Endothelial cell of umbilical vein (primary cell): ENCODE measurements around the gene RAB35. TPM values are rescaled to one million over a fixed set of nuclear protein-coding genes. Genes with fewer than 3 reads are reported as not detected.

Experiments
- BruUV-seq: library from RNA; stranded (reverse); fragments of 400-500 nt; replicated peaks from 2 replicates; lab custom pipeline; 2021; lab: Mats Ljungman, UMichigan
- CTCF ChIA-PET: fragments of 300-600, 350-600 bp; sonication (Branson Sonifier 250); formaldehyde crosslinking; loops from one replicate; lab custom pipeline; 2021; ENCODE audit warnings: antibody characterized with exemption, inconsistent platforms; lab: Charles Lee
- POLR2A ChIA-PET: fragments of 300-600, 350-600 bp; sonication (Branson Sonifier 250); formaldehyde crosslinking; loops from one replicate; lab custom pipeline; 2021; ENCODE audit warnings: antibody characterized with exemption, inconsistent platforms; lab: Charles Lee
- DNase-seq: peaks from one replicate; pipeline ENCODE4 v3.0.0-alpha.2; 2011; ENCODE audit warnings: low read depth, low spot score
- FAIRE-seq: peaks from 2 replicates; lab custom pipeline; 2011; peaks lifted over from hg19 to GRCh38; lab: Jason Lieb, UNC
- H2AFZ ChIP-seq: 2 replicates; pipeline ENCODE4 v1.6.0; 2012; ENCODE audit warnings: low read depth, low read length, control low read depth, inconsistent platforms
- H3K27ac ChIP-seq: 2 replicates; pipeline ENCODE4 v1.5.1; 2011; ENCODE audit warnings: low read depth, mild to moderate bottlenecking, control low read depth, low read length, moderate library complexity; ENCODE audit not compliant: insufficient read depth
- H3K27me3 ChIP-seq, 2 experiments: 2 replicates each; pipeline versions ENCODE4 v1.6.0 to v1.6.1; 2011; ENCODE audit warnings: low read length in 2 of 2, mixed read lengths in 1 of 2; ENCODE audit not compliant: control insufficient read depth in 2 of 2, insufficient read depth in 2 of 2
- H3K36me3 ChIP-seq, 2 experiments: 2 replicates in 1 of 2; 3 replicates in 1 of 2; pipeline ENCODE4 v1.5.1; 2011; ENCODE audit warnings: low read length in 2 of 2, mild to moderate bottlenecking in 1 of 2, moderate library complexity in 1 of 2; ENCODE audit not compliant: control insufficient read depth in 2 of 2, insufficient read depth in 2 of 2; ENCODE audit errors: extremely low read depth in 1 of 2
- H3K4me1 ChIP-seq: 3 replicates; pipeline ENCODE4 v1.5.1; 2011; ENCODE audit warnings: mild to moderate bottlenecking, low read length; ENCODE audit not compliant: control insufficient read depth, insufficient read depth; ENCODE audit errors: extremely low read depth
- H3K4me2 ChIP-seq: 2 replicates; pipeline ENCODE4 v1.6.1; 2011; ENCODE audit warnings: low read length, control low read depth, mixed read lengths; ENCODE audit not compliant: insufficient read depth
- H3K4me3 ChIP-seq, 3 experiments: fragments of 200-600 bp in 1 of 3; sonication (generic), shearing (Covaris generic) in 1 of 3; replicated peaks in 1 of 3; 2 replicates each; pipeline ENCODE4 v1.5.1; 2011 to 2016; ENCODE audit warnings: control low read depth in 3 of 3, low read length in 3 of 3, mild to moderate bottlenecking in 2 of 3, inconsistent platforms in 1 of 3, low read depth in 1 of 3, moderate library complexity in 1 of 3; ENCODE audit not compliant: insufficient read depth in 1 of 3
- H3K79me2 ChIP-seq: 2 replicates; pipeline ENCODE4 v1.6.0; 2012; ENCODE audit warnings: low read length, inconsistent platforms; ENCODE audit not compliant: control insufficient read depth, insufficient read depth
- H3K9ac ChIP-seq: replicated peaks from 2 replicates; pipeline ENCODE3; 2011; ENCODE audit warnings: low read length, control low read depth; ENCODE audit not compliant: insufficient read depth; ENCODE audit errors: extremely low read depth
- H3K9me1 ChIP-seq: replicated peaks from 3 replicates; pipeline ENCODE4 v1.6.0; 2011; ENCODE audit warnings: mild to moderate bottlenecking, low read length; ENCODE audit not compliant: control insufficient read depth, insufficient read depth; ENCODE audit errors: extremely low read depth
- H3K9me3 ChIP-seq: replicated peaks from 2 replicates; pipeline ENCODE4 v1.5.1; 2012; ENCODE audit warnings: low read length, inconsistent platforms; ENCODE audit not compliant: control insufficient read depth, insufficient read depth
- H4K20me1 ChIP-seq: replicated peaks from 2 replicates; pipeline ENCODE3; 2011; ENCODE audit warnings: mild to moderate bottlenecking, low read length; ENCODE audit not compliant: control insufficient read depth, insufficient read depth; ENCODE audit errors: extremely low read depth
- EZH2 ChIP-seq: IDR thresholded peaks from 2 replicates; pipeline ENCODE4 v1.6.1; 2012; ENCODE audit warnings: borderline replicate concordance, low read depth, mild to moderate bottlenecking, moderate library complexity, low read length, inconsistent platforms; ENCODE audit not compliant: severe bottlenecking
- FOS ChIP-seq: IDR thresholded peaks from 2 replicates; pipeline ENCODE4 v1.6.1; 2011; ENCODE audit warnings: mild to moderate bottlenecking, low read length, moderate library complexity, borderline replicate concordance; ENCODE audit not compliant: insufficient read depth
- GATA2 ChIP-seq: IDR thresholded peaks from 2 replicates; pipeline ENCODE4 v1.7.0; 2011; ENCODE audit warnings: low read depth, mild to moderate bottlenecking, moderate library complexity, mixed read lengths, low read length; ENCODE audit not compliant: insufficient read length, insufficient read depth
- JUN ChIP-seq: IDR thresholded peaks from 2 replicates; pipeline ENCODE4 v1.6.1; 2011; ENCODE audit warnings: borderline replicate concordance, low read depth; ENCODE audit not compliant: insufficient read length, insufficient read depth
- MAX ChIP-seq: IDR thresholded peaks from 2 replicates; pipeline ENCODE4 v1.6.1; 2011; ENCODE audit not compliant: insufficient read depth, insufficient read length
- MYC ChIP-seq: IDR thresholded peaks from one replicate; pipeline ENCODE4 v1.6.1; 2011; ENCODE audit warnings: mild to moderate bottlenecking, low read depth, low read length
- POLR2A ChIP-seq: IDR thresholded peaks from 2 replicates; pipeline ENCODE4 v1.6.1; 2012; ENCODE audit warnings: low read depth, mild to moderate bottlenecking, control low read depth, low read length
- POLR2AphosphoS5 ChIP-seq: IDR thresholded peaks from 2 replicates; pipeline ENCODE4 v1.6.1; 2012; ENCODE audit warnings: low read depth, mild to moderate bottlenecking, control low read depth, low read length, moderate library complexity; ENCODE audit not compliant: insufficient read depth
- dilution Hi-C: fragments of 300-500 bp; cut with MboI; formaldehyde crosslinking; loops from one replicate; pipeline ENCODE4 v1.15.0; 2019; ENCODE audit warnings: low sequenced_read_pairs; ENCODE audit not compliant: extremely low pct_ligation_motif_present
- intact Hi-C: fragments of 100-400 bp; cut with micrococcal nuclease; formaldehyde crosslinking; loops from one replicate; pipeline ENCODE4 v1.10.0; 2022
- polyA plus RNA-seq, 4 experiments: library from polyadenylated mRNA; depleted of rRNA in 3 of 4; stranded (reverse) in 3 of 4; unstranded in 1 of 4; fragments of >200 nt; gene quantifications; 2 replicates each; pipeline versions ENCODE4 v1.2.1 to v1.2.3, GENCODE V29; 2011 to 2012; ENCODE audit warnings: missing spikeins in 1 of 4
- total RNA-seq: library from RNA; stranded (reverse); gene quantifications from 2 replicates; pipeline ENCODE4 v1.2.3, GENCODE V29; 2021
- TF ChIP-seq, protein P1 (sequence below), 2 donors: IDR thresholded peaks; 1 replicate in 1 of 2; 2 replicates in 1 of 2; pipeline ENCODE4 v1.5.1; 2011; ENCODE audit warnings: low read length in 2 of 2, mild to moderate bottlenecking in 2 of 2, moderate library complexity in 2 of 2, control low read depth in 1 of 2, inconsistent platforms in 1 of 2, low read depth in 1 of 2; ENCODE audit not compliant: insufficient read depth in 1 of 2; ENCODE audit errors: extremely low read depth in 1 of 2

Gene RAB35
- total and polyA plus RNA-seq, 2 donors (not counting 3 experiments of a cell fraction or from before 2014, with no cell fraction given): 70.5 to 80.3 TPM

GRCh38 chr12:120125029-120125428, 8.5 kb upstream of the RAB35 start:
- Histone ChIP-seq H3K9me3 (no peaks in the 10 kb centered on the region), H3K4me1 (peaks cover 23% of the 10 kb centered on the region), H2AFZ (no peak overlapping the region), H3K9me1 (no peaks in the 10 kb centered on the region), H3K9ac (no peak overlapping the region), H3K4me2 (no peak overlapping the region), H3K79me2 (no peaks in the 10 kb centered on the region), H3K36me3 (peaks cover 10 to 14% of the 10 kb centered on the region in 2 experiments), H3K27ac (no peak overlapping the region), H3K4me3 (no peak overlapping the region), H4K20me1 (no peaks in the 10 kb centered on the region), H3K27me3 (no peaks in the 10 kb centered on the region)
- DNase-seq: no peak
- dilution Hi-C loops (no loop called here), intact Hi-C loops (no loop called here)
- ChIA-PET CTCF (interaction anchor here (1.8 kb wide), 1 partner anchor 38 kb away, joined by 6 read pairs; no protein-coding TSS in a partner anchor), POLR2A (no interaction called here)
- no peak for FAIRE-seq
- no TSS peak for BruUV-seq
- TF ChIP-seq EZH2: no peak
- TF ChIP-seq, protein P1, sequence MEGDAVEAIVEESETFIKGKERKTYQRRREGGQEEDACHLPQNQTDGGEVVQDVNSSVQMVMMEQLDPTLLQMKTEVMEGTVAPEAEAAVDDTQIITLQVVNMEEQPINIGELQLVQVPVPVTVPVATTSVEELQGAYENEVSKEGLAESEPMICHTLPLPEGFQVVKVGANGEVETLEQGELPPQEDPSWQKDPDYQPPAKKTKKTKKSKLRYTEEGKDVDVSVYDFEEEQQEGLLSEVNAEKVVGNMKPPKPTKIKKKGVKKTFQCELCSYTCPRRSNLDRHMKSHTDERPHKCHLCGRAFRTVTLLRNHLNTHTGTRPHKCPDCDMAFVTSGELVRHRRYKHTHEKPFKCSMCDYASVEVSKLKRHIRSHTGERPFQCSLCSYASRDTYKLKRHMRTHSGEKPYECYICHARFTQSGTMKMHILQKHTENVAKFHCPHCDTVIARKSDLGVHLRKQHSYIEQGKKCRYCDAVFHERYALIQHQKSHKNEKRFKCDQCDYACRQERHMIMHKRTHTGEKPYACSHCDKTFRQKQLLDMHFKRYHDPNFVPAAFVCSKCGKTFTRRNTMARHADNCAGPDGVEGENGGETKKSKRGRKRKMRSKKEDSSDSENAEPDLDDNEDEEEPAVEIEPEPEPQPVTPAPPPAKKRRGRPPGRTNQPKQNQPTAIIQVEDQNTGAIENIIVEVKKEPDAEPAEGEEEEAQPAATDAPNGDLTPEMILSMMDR (IDR thresholded peaks at IDR 0.05; ENCODE audit: extremely low read depth in 1 of 2, insufficient read depth in 1 of 2, low read depth in 1 of 2, low read length in 2 of 2): no peak
- no peak for TF ChIP-seq MAX
- TF ChIP-seq JUN: no peak
- TF ChIP-seq MYC: no peak
- TF ChIP-seq GATA2: no peak
- TF ChIP-seq POLR2AphosphoS5: no peak
- TF ChIP-seq POLR2A: no peak
- no peak for TF ChIP-seq FOS
